GM12878 (cell line): ENCODE data around the gene DFFA. TPM values are rescaled to one million over a fixed set of nuclear protein-coding genes. Genes with fewer than 3 reads are reported as not detected.
A peak's percentile ranks its signal among the peaks of the same experiment; 100 is the strongest.
"Not testable (repeated sequence)": the region's sequence is repeated elsewhere in the genome, so short reads cannot be mapped to it uniquely, and the experiment has no call there.

Experiments
- ATAC-seq: fragments of 200-7000 bp; cut with Tn5 transposase; 3 replicates; pipeline ENCODE4 v1.9.1; 2020; ENCODE audit warnings: mild to moderate bottlenecking, moderate library complexity
- BruUV-seq: library from RNA; stranded (reverse); fragments of 400-500 nt; replicated peaks from 2 replicates; lab custom pipeline; 2021; lab: Mats Ljungman, UMichigan
- CTCF ChIA-PET: fragments of 300-600 bp; sonication (Branson Sonifier 250); formaldehyde crosslinking; extraction: SDS; loops from one replicate; lab custom pipeline; 2021; ENCODE audit warnings: inconsistent platforms; lab: Yijun Ruan, JAX
- POLR2A ChIA-PET: fragments of 350-600 bp; formaldehyde crosslinking; extraction: SDS; loops from one replicate; lab custom pipeline; 2021; ENCODE audit warnings: inconsistent platforms; lab: Charles Lee
- RAD21 ChIA-PET: fragments of 300-600 bp; sonication (Branson Sonifier 250); formaldehyde crosslinking; loops from one replicate; lab custom pipeline; 2023; ENCODE audit warnings: antibody characterized with exemption; ENCODE audit not compliant: unreplicated experiment; lab: Charles Lee
- SMC1A ChIA-PET: fragments of 300-600 bp; sonication (Branson Sonifier 250); formaldehyde crosslinking; loops from one replicate; lab custom pipeline; 2023; ENCODE audit not compliant: unreplicated experiment, uncharacterized antibody; lab: Charles Lee
- DNase-seq: peaks from one replicate; pipeline ENCODE4 v3.0.0-alpha.2; 2011; ENCODE audit warnings: low read depth, low spot score
- FAIRE-seq: peaks from 3 replicates; lab custom pipeline; 2011; peaks lifted over from hg19 to GRCh38; lab: Jason Lieb, UNC
- H2AFZ ChIP-seq: 2 replicates; pipeline ENCODE4 v1.6.0; 2011; ENCODE audit warnings: low read depth, low read length, control low read depth; ENCODE audit not compliant: control insufficient read depth
- H3K27ac ChIP-seq: 2 replicates; pipeline ENCODE4 v1.5.1; 2011; ENCODE audit warnings: control low read depth; ENCODE audit not compliant: control insufficient read depth, insufficient read depth
- H3K27me3 ChIP-seq, 2 experiments: replicated peaks in 1 of 2; 2 replicates each; pipeline versions ENCODE4 v1.6.0 to v1.6.1; 2011; ENCODE audit warnings: low read length in 1 of 2; ENCODE audit not compliant: control insufficient read depth in 2 of 2, insufficient read depth in 2 of 2
- H3K36me3 ChIP-seq, 2 experiments: 2 replicates each; pipeline ENCODE4 v1.5.1; 2011; ENCODE audit warnings: low read length in 1 of 2; ENCODE audit not compliant: control insufficient read depth in 2 of 2, insufficient read depth in 2 of 2
- H3K4me1 ChIP-seq: 2 replicates; pipeline ENCODE4 v1.6.1; 2011; ENCODE audit warnings: mild to moderate bottlenecking, low read length, moderate library complexity, mixed read lengths; ENCODE audit not compliant: control insufficient read depth, insufficient read depth
- H3K4me2 ChIP-seq: 2 replicates; pipeline ENCODE4 v1.6.0; 2011; ENCODE audit warnings: control low read depth; ENCODE audit not compliant: control insufficient read depth, insufficient read depth
- H3K4me3 ChIP-seq: fragments of 200-600 bp; sonication (generic); 2 replicates; pipeline ENCODE4 v1.5.1; 2016
- H3K79me2 ChIP-seq: 2 replicates; pipeline ENCODE4 v1.6.0; 2011; ENCODE audit warnings: low read length; ENCODE audit not compliant: control insufficient read depth, insufficient read depth
- H3K9ac ChIP-seq: 2 replicates; pipeline ENCODE4 v1.8.0; 2011; ENCODE audit warnings: low read length, control low read depth, mixed read lengths; ENCODE audit not compliant: control insufficient read depth, insufficient read depth
- H3K9me3 ChIP-seq: replicated peaks from 3 replicates; pipeline ENCODE4 v1.5.1; 2011; ENCODE audit warnings: mild to moderate bottlenecking, low read length; ENCODE audit not compliant: control insufficient read depth, insufficient read depth
- H4K20me1 ChIP-seq: 2 replicates; pipeline ENCODE4 v1.6.0; 2011; ENCODE audit not compliant: control insufficient read depth, insufficient read depth
- BHLHE40 ChIP-seq, 2 experiments: fragments of 450-650 bp in 1 of 2; IDR thresholded peaks; 2 replicates each; pipeline ENCODE4 v1.6.1; 2011 to 2017; ENCODE audit warnings: low read depth in 2 of 2, borderline replicate concordance in 1 of 2, improper control_type of control experiment in 1 of 2, low read length in 1 of 2, mild to moderate bottlenecking in 1 of 2
- CREM ChIP-seq: IDR thresholded peaks from 2 replicates; pipeline ENCODE4 v1.6.1; 2014; ENCODE audit warnings: antibody characterized with exemption, low read depth
- ELK1 ChIP-seq: IDR thresholded peaks from 2 replicates; pipeline ENCODE4 v1.6.1; 2012; ENCODE audit warnings: low read depth, low read length, improper control_type of control experiment
- FOXK2 ChIP-seq: fragments of 450-650 bp; IDR thresholded peaks from 2 replicates; pipeline ENCODE4 v1.6.1; 2017; ENCODE audit warnings: mild to moderate bottlenecking, moderate library complexity
- NBN ChIP-seq: fragments of 450-650 bp; IDR thresholded peaks from 2 replicates; pipeline ENCODE4 v1.6.1; 2016
- NR2C2 ChIP-seq: IDR thresholded peaks from 2 replicates; pipeline ENCODE4 v1.6.1; 2011; ENCODE audit warnings: borderline replicate concordance, low read depth; ENCODE audit not compliant: control insufficient read depth, insufficient read length
- POU2F2 ChIP-seq: IDR thresholded peaks from 3 replicates; pipeline ENCODE4 v1.6.1; 2011; ENCODE audit warnings: low read depth, mild to moderate bottlenecking, low read length, borderline replicate concordance
- RFX5 ChIP-seq: IDR thresholded peaks from 2 replicates; pipeline ENCODE4 v1.6.1; 2011; ENCODE audit warnings: low read depth, low read length, improper control_type of control experiment
- TAF1 ChIP-seq: IDR thresholded peaks from 2 replicates; pipeline ENCODE4 v1.6.1; 2011; ENCODE audit warnings: mild to moderate bottlenecking, low read depth, low read length, borderline replicate concordance
- ZNF24 ChIP-seq: fragments of 450-650 bp; IDR thresholded peaks from 2 replicates; pipeline ENCODE4 v1.6.1; 2017; ENCODE audit warnings: antibody characterized with exemption, mild to moderate bottlenecking
- WGBS: methylation state at CpG from one replicate; pipeline ENCODE4 v1.1.6; 2016; ENCODE audit warnings: low lambda C conversion rate; ENCODE audit not compliant: insufficient replicate concordance, insufficient coverage; ENCODE audit errors: missing lambda C conversion rate; 5-methylcytosine and 5-hydroxymethylcytosine counted together
- in situ Hi-C: fragments of 300-500 bp; cut with MboI; formaldehyde crosslinking; loops from 9 replicates; pipeline ENCODE4 v1.14.3; 2018; ENCODE audit warnings: mixed read lengths
- intact Hi-C: fragments of 100-400 bp; cut with micrococcal nuclease; formaldehyde crosslinking; loops from one replicate; pipeline ENCODE4 v1.14.2; 2022; ENCODE audit not compliant: unreplicated experiment
- polyA plus RNA-seq, 11 experiments: library from polyadenylated mRNA; depleted of rRNA in 4 of 11; unstranded in 6 of 11; stranded (reverse) in 5 of 11; fragments of >200 nt; fragmentation: Nextera tagmentation in 4 of 11; fragmentation: Illumina TruSeq in 1 of 11; extraction: Ambion mirVana in 4 of 11; extraction: Trizol in 1 of 11; gene quantifications; 1 replicate in 1 of 11; 2 replicates in 10 of 11; pipeline versions ENCODE4 v1.2.1 to v1.2.3, GENCODE V29; 2011 to 2016; ENCODE audit warnings: inconsistent platforms in 2 of 11, missing spikeins in 2 of 11, low read depth in 1 of 11
- total RNA-seq, 4 experiments: library from RNA; depleted of rRNA in 3 of 4; stranded (reverse); fragments of >200 nt in 3 of 4; fragmentation: Illumina TruSeq in 1 of 4; extraction: Trizol in 1 of 4; gene quantifications; 2 replicates each; pipeline versions ENCODE4 v1.2.1 to v1.2.3, GENCODE V29; 2013 to 2021

DFFA gene
- total and polyA plus RNA-seq, 10 of the 15 experiments (the other 5 are each of a cell fraction or from before 2014, with no cell fraction given), result 37.4 to 83.8 (median 52.4) TPM

GRCh38 chr1:10474613-10475507 lies 2.5 kb upstream of the DFFA start, which contains the start of gene PEX14 (continued):
- no peak for TF ChIP-seq RFX5
- TF ChIP-seq FOXK2, result 0 out of 2 replicates have a peak, but pooled peaks have one; percentile 18
- TF ChIP-seq ZNF24, result no peak
- TF ChIP-seq NBN, result peak; percentile 44; the same call in 1 of the 2 replicates
- TF ChIP-seq POU2F2, result peak; percentile 82; the same call in 2 of the 3 replicates
- peak; percentile 73; the same call in 1 of the 2 replicates for TF ChIP-seq ELK1
- peak; percentile 78 for TF ChIP-seq CREM
- TF ChIP-seq TAF1, result peak; percentile 93
- peak; percentile 56 to 82 for TF ChIP-seq BHLHE40 (IDR thresholded peaks at IDR 0.05; ENCODE audit: borderline replicate concordance in 1 of 2, low read depth in 2 of 2, low read length in 1 of 2)
- TF ChIP-seq NR2C2, result peak; percentile 84

- FAIRE-seq, H3K27me3 ChIP-seq, in situ Hi-C loops, H3K36me3 ChIP-seq, H4K20me1 ChIP-seq, ATAC-seq, H3K9me3 ChIP-seq, BruUV-seq, DNase-seq: not testable (repeated sequence)
- WGBS, result 86% methylated on average over 10 of the region's 10 CpGs
- peak overlapping the region; percentile 61 for H3K4me2 ChIP-seq
- SMC1A ChIA-PET, result interaction anchor here (1.1 to 1.5 kb wide), 3 partner anchors 20 to 44 kb away, joined by 3 to 4 read pairs (median 3); partner anchors contain the start of gene CENPS
- peak overlapping the region; percentile 96 for H3K4me3 ChIP-seq
- H3K27ac ChIP-seq, result peak overlapping the region; percentile 74
- POLR2A ChIA-PET, result interaction anchor here (0.5 kb wide), 1 partner anchor 236 kb away, joined by 4 read pairs; no protein-coding TSS in a partner anchor
- peak overlapping the region; percentile 77 for H2AFZ ChIP-seq
- CTCF ChIA-PET, result interaction anchor here (0.6 kb wide), 1 partner anchor 662 kb away, joined by 3 read pairs; no protein-coding TSS in a partner anchor
- H3K9ac ChIP-seq, result 0 out of 2 replicates have a peak overlapping the region, but pooled peaks have one; percentile 19
- peaks cover 40% of the 10 kb centered on the region for H3K79me2 ChIP-seq
- RAD21 ChIA-PET, result interaction anchor here (1.5 kb wide), 1 partner anchor 44 kb away, joined by 10 read pairs; the partner anchor contains the start of gene CENPS
- intact Hi-C loops, result loop anchor here (1.0 to 10.0 kb wide), 2 partner anchors 44 to 1431 kb away; partner anchors contain the start of gene CENPS
- H3K4me1 ChIP-seq, result peaks cover 18% of the 10 kb centered on the region
Observed at GRCh38 chr1:10474309-10474612, 1.9 kb upstream of the DFFA start.
